Transverse colon (tissue), 4 donors: ENCODE results near the gene HIPK3. TPM values are rescaled to one million over a fixed set of nuclear protein-coding genes. Genes with fewer than 3 reads are reported as not detected.

Experiments
- DNase-seq: peaks from one replicate; pipeline ENCODE4 v3.0.0-alpha.2; 2019
- H3K27ac ChIP-seq, 4 donors: fragments of 200-600 bp; sonication (generic); 2 replicates each; pipeline ENCODE4 v1.5.1; 2016 to 2018; ENCODE audit warnings: inconsistent platforms in 4 of 4
- H3K27me3 ChIP-seq: fragments of 200-600 bp; sonication (generic); 2 replicates; pipeline ENCODE4 v1.5.1; 2017; ENCODE audit warnings: inconsistent platforms
- H3K36me3 ChIP-seq, 4 donors: fragments of 200-600 bp; sonication (generic); 2 replicates each; pipeline ENCODE4 v1.5.1; 2017 to 2019; ENCODE audit warnings: inconsistent platforms in 4 of 4
- H3K4me1 ChIP-seq, 4 donors: fragments of 200-600 bp; sonication (generic); 2 replicates each; pipeline ENCODE4 v1.5.1; 2017 to 2020; ENCODE audit warnings: inconsistent platforms in 4 of 4
- H3K4me3 ChIP-seq, 4 donors: fragments of 200-600 bp; sonication (generic); 1 replicate in 1 of 4; 2 replicates in 3 of 4; pipeline versions ENCODE4 v1.5.1 to v1.6.1; 2017 to 2019; ENCODE audit warnings: inconsistent platforms in 4 of 4
- H3K9me3 ChIP-seq, 2 donors: fragments of 200-600 bp; sonication (generic); 2 replicates each; pipeline ENCODE4 v1.5.1; 2017 to 2019; ENCODE audit warnings: inconsistent platforms in 2 of 2
- EP300 ChIP-seq: sonication (generic); formaldehyde crosslinking; IDR thresholded peaks from one replicate; pipeline ENCODE4 v1.6.1; 2017; ENCODE audit warnings: antibody characterized with exemption, low read depth
- POLR2A ChIP-seq: fragments of 450-650 bp; IDR thresholded peaks from one replicate; pipeline ENCODE4 v1.6.1; 2016; ENCODE audit warnings: antibody characterized with exemption, mild to moderate bottlenecking, moderate library complexity
- POLR2AphosphoS5 ChIP-seq, 3 donors: sonication (generic); formaldehyde crosslinking; IDR thresholded peaks; one replicate each; pipeline ENCODE4 v1.6.1; 2016; ENCODE audit warnings: antibody characterized with exemption in 3 of 3
- WGBS, 2 donors: methylation state at CpG; one replicate each; pipeline ENCODE4 v1.1.5; 2018; ENCODE audit warnings: low coverage in 1 of 2; 5-methylcytosine and 5-hydroxymethylcytosine counted together
- in situ Hi-C, 4 donors: fragments of 200-750 bp; cut with MboI; loops; one replicate each; pipeline versions ENCODE4 v1.15.0 to v1.15.1; 2017; ENCODE audit warnings: low sequenced_read_pairs in 3 of 4, low pct_ligation_motif_present in 1 of 4, low pct_unique_long_range_greater_than_20kb in 1 of 4
- intact Hi-C: fragments of 100-400 bp; cut with DNase I; formaldehyde crosslinking; loops from one replicate; pipeline ENCODE4 v1.15.1; 2023; ENCODE audit warnings: low total_unique reads
- total RNA-seq, 4 donors: library from RNA; depleted of rRNA; stranded (reverse); fragments of >200 nt; gene quantifications; one replicate each; pipeline ENCODE4 v1.1.0, GENCODE V29; 2016
- TF ChIP-seq, protein P1 (sequence below), 5 experiments: fragments of 200-600 bp in 3 of 5; fragments of 450-650 bp in 2 of 5; sonication (generic) in 3 of 5; IDR thresholded peaks; 1 replicate in 2 of 5; 2 replicates in 3 of 5; pipeline ENCODE4 v1.5.1; 2016 to 2017; ENCODE audit warnings: antibody characterized with exemption in 5 of 5, inconsistent platforms in 3 of 5, mild to moderate bottlenecking in 2 of 5, moderate library complexity in 1 of 5

HIPK3 gene
- total RNA-seq, 4 donors from 2014 or later = 67.0 to 121 (median 86.8) TPM

DNA sequence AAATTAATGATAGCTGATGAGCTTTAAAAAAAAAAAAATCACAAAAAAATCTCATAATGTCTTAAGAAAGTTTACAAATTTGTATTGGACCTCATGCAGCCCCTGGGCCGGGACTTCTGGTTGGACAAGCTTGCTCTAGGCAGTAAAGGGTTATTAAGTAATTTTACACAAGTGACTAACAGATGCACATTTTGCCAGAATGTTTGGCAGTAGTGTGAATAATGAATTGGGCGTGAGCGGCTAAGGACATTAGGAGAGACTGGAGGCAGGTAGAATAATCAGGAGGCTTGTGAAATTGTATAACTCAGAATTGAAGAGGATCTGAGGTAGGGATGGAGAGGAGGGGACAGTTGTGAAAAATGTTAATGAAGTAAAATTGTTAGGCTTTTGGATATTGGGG, 77.4 kb downstream of the HIPK3 start:
- intact Hi-C loops = no loop called here
- Histone ChIP-seq H3K4me1 (peaks cover 0 to under 1% (median under 1%) of the 10 kb centered on the region in 4 donors), H3K4me3 (no peak overlapping the region), H3K9me3 (no peaks in the 10 kb centered on the region), H3K27me3 (no peaks in the 10 kb centered on the region), H3K27ac (no peak overlapping the region), H3K36me3 (peaks cover 0 to 14% (median 6%) of the 10 kb centered on the region in 4 donors)
- DNase-seq = no peak
- 93 to 100% methylated on average over 3 of the region's 3 CpGs for WGBS, 2 donors
- in situ Hi-C loops = loop anchor here in 3 of 4 donors (10.0 to 25.0 kb wide), 3 partner anchors 160 to 372 kb away; partner anchors contain the start of gene CSTF3 (in 1 of the 3)
- TF ChIP-seq, protein P1, sequence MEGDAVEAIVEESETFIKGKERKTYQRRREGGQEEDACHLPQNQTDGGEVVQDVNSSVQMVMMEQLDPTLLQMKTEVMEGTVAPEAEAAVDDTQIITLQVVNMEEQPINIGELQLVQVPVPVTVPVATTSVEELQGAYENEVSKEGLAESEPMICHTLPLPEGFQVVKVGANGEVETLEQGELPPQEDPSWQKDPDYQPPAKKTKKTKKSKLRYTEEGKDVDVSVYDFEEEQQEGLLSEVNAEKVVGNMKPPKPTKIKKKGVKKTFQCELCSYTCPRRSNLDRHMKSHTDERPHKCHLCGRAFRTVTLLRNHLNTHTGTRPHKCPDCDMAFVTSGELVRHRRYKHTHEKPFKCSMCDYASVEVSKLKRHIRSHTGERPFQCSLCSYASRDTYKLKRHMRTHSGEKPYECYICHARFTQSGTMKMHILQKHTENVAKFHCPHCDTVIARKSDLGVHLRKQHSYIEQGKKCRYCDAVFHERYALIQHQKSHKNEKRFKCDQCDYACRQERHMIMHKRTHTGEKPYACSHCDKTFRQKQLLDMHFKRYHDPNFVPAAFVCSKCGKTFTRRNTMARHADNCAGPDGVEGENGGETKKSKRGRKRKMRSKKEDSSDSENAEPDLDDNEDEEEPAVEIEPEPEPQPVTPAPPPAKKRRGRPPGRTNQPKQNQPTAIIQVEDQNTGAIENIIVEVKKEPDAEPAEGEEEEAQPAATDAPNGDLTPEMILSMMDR (IDR thresholded peaks at IDR 0.05) = no peak
- no peak for TF ChIP-seq POLR2A
- no peak for TF ChIP-seq EP300
- TF ChIP-seq POLR2AphosphoS5 (IDR thresholded peaks at IDR 0.05) = no peak

DNA sequence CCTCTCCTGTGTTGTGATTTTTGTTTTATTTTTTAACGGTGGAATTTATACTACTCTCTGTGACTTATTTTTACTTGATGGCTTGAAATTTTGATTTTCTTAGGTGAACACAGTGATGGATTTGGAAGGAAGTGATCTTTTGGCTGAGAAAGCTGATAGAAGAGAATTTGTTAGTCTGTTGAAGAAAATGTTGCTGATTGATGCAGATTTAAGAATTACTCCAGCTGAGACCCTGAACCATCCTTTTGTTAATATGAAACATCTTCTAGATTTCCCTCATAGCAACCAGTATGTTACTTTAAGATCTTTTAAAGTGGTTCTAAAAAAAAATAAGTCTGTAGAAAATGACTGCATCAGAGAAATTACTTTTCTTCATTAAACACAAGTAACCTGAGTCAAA, 82.1 kb downstream of the HIPK3 start:
- Histone ChIP-seq H3K4me3 (no peak overlapping the region), H3K36me3 (peaks cover 0 to 44% (median 21%) of the 10 kb centered on the region in 4 donors), H3K27me3 (no peaks in the 10 kb centered on the region), H3K4me1 (no peaks in the 10 kb centered on the region), H3K9me3 (no peaks in the 10 kb centered on the region), H3K27ac (no peak overlapping the region)
- WGBS, 2 donors = 85 to 100% methylated on average over 1 of the region's 1 CpG
- no peak for DNase-seq
- intact Hi-C loops (no loop called here), in situ Hi-C loops (loop anchor here in 3 of 4 donors (10.0 to 25.0 kb wide), 3 partner anchors 164 to 377 kb away; partner anchors contain the start of gene CSTF3 (in 1 of the 3))
- no peak for TF ChIP-seq POLR2A
- TF ChIP-seq, protein P1 (IDR thresholded peaks at IDR 0.05) = no peak
- no peak for TF ChIP-seq POLR2AphosphoS5 (IDR thresholded peaks at IDR 0.05)
- TF ChIP-seq EP300 = no peak

DNA sequence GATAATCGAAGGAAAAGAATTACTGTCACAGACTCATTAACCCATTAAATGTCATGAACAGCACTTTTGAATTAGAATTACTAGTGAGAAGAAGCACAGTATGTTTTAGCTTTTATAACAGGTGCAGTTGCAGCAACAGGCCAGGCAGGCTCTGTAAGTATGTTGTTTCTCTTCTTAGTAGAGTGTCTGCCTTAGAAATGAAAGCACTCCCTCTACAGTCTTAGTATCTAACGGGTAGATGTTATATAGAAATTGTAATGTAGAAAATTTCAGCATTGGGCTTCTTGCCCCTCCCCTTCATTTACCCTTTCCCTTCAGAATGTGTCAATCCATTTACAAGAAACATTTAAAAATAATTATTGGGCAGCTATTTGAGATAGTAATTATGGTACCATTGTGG, 87.4 kb downstream of the HIPK3 start:
- Histone ChIP-seq H3K4me3 (no peak overlapping the region), H3K36me3 (peaks cover 0 to 56% (median 27%) of the 10 kb centered on the region in 4 donors), H3K27me3 (no peaks in the 10 kb centered on the region), H3K9me3 (no peaks in the 10 kb centered on the region), H3K4me1 (no peaks in the 10 kb centered on the region), H3K27ac (no peak overlapping the region)
- in situ Hi-C loops = loop anchor here in 1 of 4 donors (25.0 kb wide), 1 partner anchor 382 kb away; no protein-coding TSS in a partner anchor
- intact Hi-C loops = no loop called here
- DNase-seq = no peak
- TF ChIP-seq, protein P1 (IDR thresholded peaks at IDR 0.05) = no peak
- TF ChIP-seq POLR2A = no peak
- TF ChIP-seq EP300 = no peak
- TF ChIP-seq POLR2AphosphoS5 (IDR thresholded peaks at IDR 0.05) = no peak
- 32 to 42% methylated on average over 2 of the region's 2 CpGs for WGBS, 2 donors

GRCh38 chr11:33347490-33348125, 90.4 kb downstream of the HIPK3 start:
- Histone ChIP-seq H3K36me3 (peaks cover 0 to 59% (median 28%) of the 10 kb centered on the region in 4 donors), H3K9me3 (no peaks in the 10 kb centered on the region), H3K27ac (no peak overlapping the region), H3K27me3 (no peaks in the 10 kb centered on the region), H3K4me3 (no peak overlapping the region), H3K4me1 (no peaks in the 10 kb centered on the region)
- TF ChIP-seq EP300 = no peak
- TF ChIP-seq POLR2A = no peak
- TF ChIP-seq, protein P1 (IDR thresholded peaks at IDR 0.05) = no peak
- TF ChIP-seq POLR2AphosphoS5 (IDR thresholded peaks at IDR 0.05) = no peak
- intact Hi-C loops = no loop called here
- 75 to 100% methylated on average over 1 to 2 of the region's 2 CpGs for WGBS, 2 donors
- in situ Hi-C loops = loop anchor here in 1 of 4 donors (25.0 kb wide), 1 partner anchor 385 kb away; no protein-coding TSS in a partner anchor
- DNase-seq = no peak
